Endothelial cell of umbilical vein (primary cell): Measurements from ENCODE around the gene KDM5C. TPM values are rescaled to one million over a fixed set of nuclear protein-coding genes. Genes with fewer than 3 reads are reported as not detected.
A peak's percentile ranks its signal among the peaks of the same experiment; 100 is the strongest.

ENCODE experiments used
- BruUV-seq: library from RNA; stranded (reverse); fragments of 400-500 nt; replicated peaks from 2 replicates; lab custom pipeline; 2021; lab: Mats Ljungman, UMichigan
- CTCF ChIA-PET: fragments of 300-600, 350-600 bp; sonication (Branson Sonifier 250); formaldehyde crosslinking; loops from one replicate; lab custom pipeline; 2021; ENCODE audit warnings: antibody characterized with exemption, inconsistent platforms; lab: Charles Lee
- POLR2A ChIA-PET: fragments of 300-600, 350-600 bp; sonication (Branson Sonifier 250); formaldehyde crosslinking; loops from one replicate; lab custom pipeline; 2021; ENCODE audit warnings: antibody characterized with exemption, inconsistent platforms; lab: Charles Lee
- DNase-seq: peaks from one replicate; pipeline ENCODE4 v3.0.0-alpha.2; 2011; ENCODE audit warnings: low read depth, low spot score
- FAIRE-seq: peaks from 2 replicates; lab custom pipeline; 2011; peaks lifted over from hg19 to GRCh38; lab: Jason Lieb, UNC
- H2AFZ ChIP-seq: 2 replicates; pipeline ENCODE4 v1.6.0; 2012; ENCODE audit warnings: low read depth, low read length, control low read depth, inconsistent platforms
- H3K27ac ChIP-seq: 2 replicates; pipeline ENCODE4 v1.5.1; 2011; ENCODE audit warnings: low read depth, mild to moderate bottlenecking, control low read depth, low read length, moderate library complexity; ENCODE audit not compliant: insufficient read depth
- H3K27me3 ChIP-seq, 2 experiments: 2 replicates each; pipeline versions ENCODE4 v1.6.0 to v1.6.1; 2011; ENCODE audit warnings: low read length in 2 of 2, mixed read lengths in 1 of 2; ENCODE audit not compliant: control insufficient read depth in 2 of 2, insufficient read depth in 2 of 2
- H3K36me3 ChIP-seq, 2 experiments: 2 replicates in 1 of 2; 3 replicates in 1 of 2; pipeline ENCODE4 v1.5.1; 2011; ENCODE audit warnings: low read length in 2 of 2, mild to moderate bottlenecking in 1 of 2, moderate library complexity in 1 of 2; ENCODE audit not compliant: control insufficient read depth in 2 of 2, insufficient read depth in 2 of 2; ENCODE audit errors: extremely low read depth in 1 of 2
- H3K4me1 ChIP-seq: 3 replicates; pipeline ENCODE4 v1.5.1; 2011; ENCODE audit warnings: mild to moderate bottlenecking, low read length; ENCODE audit not compliant: control insufficient read depth, insufficient read depth; ENCODE audit errors: extremely low read depth
- H3K4me2 ChIP-seq: 2 replicates; pipeline ENCODE4 v1.6.1; 2011; ENCODE audit warnings: low read length, control low read depth, mixed read lengths; ENCODE audit not compliant: insufficient read depth
- H3K4me3 ChIP-seq, 3 experiments: fragments of 200-600 bp in 1 of 3; sonication (generic), shearing (Covaris generic) in 1 of 3; replicated peaks in 1 of 3; 2 replicates each; pipeline ENCODE4 v1.5.1; 2011 to 2016; ENCODE audit warnings: control low read depth in 3 of 3, low read length in 3 of 3, mild to moderate bottlenecking in 2 of 3, inconsistent platforms in 1 of 3, low read depth in 1 of 3, moderate library complexity in 1 of 3; ENCODE audit not compliant: insufficient read depth in 1 of 3
- H3K79me2 ChIP-seq: 2 replicates; pipeline ENCODE4 v1.6.0; 2012; ENCODE audit warnings: low read length, inconsistent platforms; ENCODE audit not compliant: control insufficient read depth, insufficient read depth
- H3K9ac ChIP-seq: replicated peaks from 2 replicates; pipeline ENCODE3; 2011; ENCODE audit warnings: low read length, control low read depth; ENCODE audit not compliant: insufficient read depth; ENCODE audit errors: extremely low read depth
- H3K9me1 ChIP-seq: replicated peaks from 3 replicates; pipeline ENCODE4 v1.6.0; 2011; ENCODE audit warnings: mild to moderate bottlenecking, low read length; ENCODE audit not compliant: control insufficient read depth, insufficient read depth; ENCODE audit errors: extremely low read depth
- H3K9me3 ChIP-seq: replicated peaks from 2 replicates; pipeline ENCODE4 v1.5.1; 2012; ENCODE audit warnings: low read length, inconsistent platforms; ENCODE audit not compliant: control insufficient read depth, insufficient read depth
- H4K20me1 ChIP-seq: replicated peaks from 2 replicates; pipeline ENCODE3; 2011; ENCODE audit warnings: mild to moderate bottlenecking, low read length; ENCODE audit not compliant: control insufficient read depth, insufficient read depth; ENCODE audit errors: extremely low read depth
- EZH2 ChIP-seq: IDR thresholded peaks from 2 replicates; pipeline ENCODE4 v1.6.1; 2012; ENCODE audit warnings: borderline replicate concordance, low read depth, mild to moderate bottlenecking, moderate library complexity, low read length, inconsistent platforms; ENCODE audit not compliant: severe bottlenecking
- FOS ChIP-seq: IDR thresholded peaks from 2 replicates; pipeline ENCODE4 v1.6.1; 2011; ENCODE audit warnings: mild to moderate bottlenecking, low read length, moderate library complexity, borderline replicate concordance; ENCODE audit not compliant: insufficient read depth
- GATA2 ChIP-seq: IDR thresholded peaks from 2 replicates; pipeline ENCODE4 v1.7.0; 2011; ENCODE audit warnings: low read depth, mild to moderate bottlenecking, moderate library complexity, mixed read lengths, low read length; ENCODE audit not compliant: insufficient read length, insufficient read depth
- JUN ChIP-seq: IDR thresholded peaks from 2 replicates; pipeline ENCODE4 v1.6.1; 2011; ENCODE audit warnings: borderline replicate concordance, low read depth; ENCODE audit not compliant: insufficient read length, insufficient read depth
- MAX ChIP-seq: IDR thresholded peaks from 2 replicates; pipeline ENCODE4 v1.6.1; 2011; ENCODE audit not compliant: insufficient read depth, insufficient read length
- MYC ChIP-seq: IDR thresholded peaks from one replicate; pipeline ENCODE4 v1.6.1; 2011; ENCODE audit warnings: mild to moderate bottlenecking, low read depth, low read length
- POLR2A ChIP-seq: IDR thresholded peaks from 2 replicates; pipeline ENCODE4 v1.6.1; 2012; ENCODE audit warnings: low read depth, mild to moderate bottlenecking, control low read depth, low read length
- POLR2AphosphoS5 ChIP-seq: IDR thresholded peaks from 2 replicates; pipeline ENCODE4 v1.6.1; 2012; ENCODE audit warnings: low read depth, mild to moderate bottlenecking, control low read depth, low read length, moderate library complexity; ENCODE audit not compliant: insufficient read depth
- dilution Hi-C: fragments of 300-500 bp; cut with MboI; formaldehyde crosslinking; loops from one replicate; pipeline ENCODE4 v1.15.0; 2019; ENCODE audit warnings: low sequenced_read_pairs; ENCODE audit not compliant: extremely low pct_ligation_motif_present
- intact Hi-C: fragments of 100-400 bp; cut with micrococcal nuclease; formaldehyde crosslinking; loops from one replicate; pipeline ENCODE4 v1.10.0; 2022
- polyA plus RNA-seq, 4 experiments: library from polyadenylated mRNA; depleted of rRNA in 3 of 4; stranded (reverse) in 3 of 4; unstranded in 1 of 4; fragments of >200 nt; gene quantifications; 2 replicates each; pipeline versions ENCODE4 v1.2.1 to v1.2.3, GENCODE V29; 2011 to 2012; ENCODE audit warnings: missing spikeins in 1 of 4
- total RNA-seq: library from RNA; stranded (reverse); gene quantifications from 2 replicates; pipeline ENCODE4 v1.2.3, GENCODE V29; 2021
- TF ChIP-seq, protein P1 (sequence below), 2 donors: IDR thresholded peaks; 1 replicate in 1 of 2; 2 replicates in 1 of 2; pipeline ENCODE4 v1.5.1; 2011; ENCODE audit warnings: low read length in 2 of 2, mild to moderate bottlenecking in 2 of 2, moderate library complexity in 2 of 2, control low read depth in 1 of 2, inconsistent platforms in 1 of 2, low read depth in 1 of 2; ENCODE audit not compliant: insufficient read depth in 1 of 2; ENCODE audit errors: extremely low read depth in 1 of 2

Gene KDM5C
- total and polyA plus RNA-seq, 2 donors (not counting 3 experiments of a cell fraction or from before 2014, with no cell fraction given) = 44.7 to 78.7 TPM

- DNase-seq (no peak), FAIRE-seq (peak; percentile 26)
- Histone ChIP-seq H3K36me3 (no peaks in the 10 kb centered on the region), H3K4me1 (peaks cover 13% of the 10 kb centered on the region), H3K27me3 (no peaks in the 10 kb centered on the region), H3K9me3 (no peaks in the 10 kb centered on the region), H2AFZ (no peak overlapping the region), H3K79me2 (no peaks in the 10 kb centered on the region), H3K4me3 (no peak overlapping the region), H4K20me1 (no peaks in the 10 kb centered on the region), H3K9me1 (no peaks in the 10 kb centered on the region), H3K9ac (no peak overlapping the region), H3K4me2 (no peak overlapping the region), H3K27ac (no peak overlapping the region)
- TF ChIP-seq MYC = no peak
- TF ChIP-seq EZH2 = no peak
- no peak for TF ChIP-seq MAX
- TF ChIP-seq GATA2 = no peak
- no peak for TF ChIP-seq JUN
- no peak for TF ChIP-seq POLR2A
- TF ChIP-seq POLR2AphosphoS5 = no peak
- TF ChIP-seq, protein P1, sequence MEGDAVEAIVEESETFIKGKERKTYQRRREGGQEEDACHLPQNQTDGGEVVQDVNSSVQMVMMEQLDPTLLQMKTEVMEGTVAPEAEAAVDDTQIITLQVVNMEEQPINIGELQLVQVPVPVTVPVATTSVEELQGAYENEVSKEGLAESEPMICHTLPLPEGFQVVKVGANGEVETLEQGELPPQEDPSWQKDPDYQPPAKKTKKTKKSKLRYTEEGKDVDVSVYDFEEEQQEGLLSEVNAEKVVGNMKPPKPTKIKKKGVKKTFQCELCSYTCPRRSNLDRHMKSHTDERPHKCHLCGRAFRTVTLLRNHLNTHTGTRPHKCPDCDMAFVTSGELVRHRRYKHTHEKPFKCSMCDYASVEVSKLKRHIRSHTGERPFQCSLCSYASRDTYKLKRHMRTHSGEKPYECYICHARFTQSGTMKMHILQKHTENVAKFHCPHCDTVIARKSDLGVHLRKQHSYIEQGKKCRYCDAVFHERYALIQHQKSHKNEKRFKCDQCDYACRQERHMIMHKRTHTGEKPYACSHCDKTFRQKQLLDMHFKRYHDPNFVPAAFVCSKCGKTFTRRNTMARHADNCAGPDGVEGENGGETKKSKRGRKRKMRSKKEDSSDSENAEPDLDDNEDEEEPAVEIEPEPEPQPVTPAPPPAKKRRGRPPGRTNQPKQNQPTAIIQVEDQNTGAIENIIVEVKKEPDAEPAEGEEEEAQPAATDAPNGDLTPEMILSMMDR (IDR thresholded peaks at IDR 0.05; ENCODE audit: extremely low read depth in 1 of 2, insufficient read depth in 1 of 2, low read depth in 1 of 2, low read length in 2 of 2) = no peak
- no peak for TF ChIP-seq FOS
- ChIA-PET POLR2A (no interaction called here), CTCF (interaction anchor here (2.0 kb wide), 1 partner anchor 33 kb away, joined by 4 read pairs; no protein-coding TSS in a partner anchor)
- intact Hi-C loops (no loop called here), dilution Hi-C loops (no loop called here)
- BruUV-seq = no TSS peak
Measured at GRCh38 chrX:53261355-53261972, 36.5 kb upstream of the KDM5C start.
